Thoracic aorta (tissue), 2 donors: ENCODE measurements around the gene C10orf90. TPM values are rescaled to one million over a fixed set of nuclear protein-coding genes. Genes with fewer than 3 reads are reported as not detected.

ENCODE experiments used
- ATAC-seq: fragments of 150-250 bp; one replicate; pipeline ENCODE4 v1.8.0; 2017; ENCODE audit warnings: low read depth; ENCODE audit not compliant: insufficient number of reproducible peaks, low FRiP score
- DNase-seq: peaks from one replicate; pipeline ENCODE4 v3.0.0-alpha.2; 2020; ENCODE audit warnings: low spot score
- H3K27ac ChIP-seq, 2 donors: fragments of 200-600 bp; sonication (generic); 1 replicate in 1 of 2; 2 replicates in 1 of 2; pipeline ENCODE4 v1.5.1; 2016; ENCODE audit warnings: mild to moderate bottlenecking in 2 of 2, moderate library complexity in 2 of 2
- H3K27me3 ChIP-seq: fragments of 200-600 bp; sonication (generic); replicated peaks from 2 replicates; pipeline ENCODE4 v1.6.0; 2016; ENCODE audit warnings: mild to moderate bottlenecking; ENCODE audit not compliant: insufficient read depth
- H3K36me3 ChIP-seq: fragments of 200-600 bp; sonication (generic); one replicate; pipeline ENCODE4 v1.5.1; 2016
- H3K4me1 ChIP-seq, 2 donors: fragments of 200-600 bp; sonication (generic); 1 replicate in 1 of 2; 2 replicates in 1 of 2; pipeline versions ENCODE4 v1.5.1 to v1.6.0; 2016; ENCODE audit warnings: low read depth in 2 of 2, mild to moderate bottlenecking in 1 of 2; ENCODE audit not compliant: control insufficient read depth in 1 of 2
- H3K4me3 ChIP-seq: fragments of 200-600 bp; sonication (generic); 2 replicates; pipeline ENCODE4 v1.5.1; 2016; ENCODE audit warnings: mild to moderate bottlenecking
- H3K9me3 ChIP-seq: fragments of 200-600 bp; sonication (generic); 2 replicates; pipeline ENCODE4 v1.5.1; 2016
- total RNA-seq, 2 donors: library from RNA; depleted of rRNA; stranded (reverse); fragments of >200 nt; gene quantifications; one replicate each; pipeline versions ENCODE4 v1.1.0 to v1.2.3, GENCODE V29; 2016
- TF ChIP-seq, protein P1 (sequence below): fragments of 200-600 bp; sonication (generic); IDR thresholded peaks from one replicate; pipeline ENCODE4 v1.5.1; 2019; ENCODE audit warnings: antibody characterized with exemption

Gene C10orf90
- total RNA-seq, 2 donors from 2014 or later, result not detected

DNA sequence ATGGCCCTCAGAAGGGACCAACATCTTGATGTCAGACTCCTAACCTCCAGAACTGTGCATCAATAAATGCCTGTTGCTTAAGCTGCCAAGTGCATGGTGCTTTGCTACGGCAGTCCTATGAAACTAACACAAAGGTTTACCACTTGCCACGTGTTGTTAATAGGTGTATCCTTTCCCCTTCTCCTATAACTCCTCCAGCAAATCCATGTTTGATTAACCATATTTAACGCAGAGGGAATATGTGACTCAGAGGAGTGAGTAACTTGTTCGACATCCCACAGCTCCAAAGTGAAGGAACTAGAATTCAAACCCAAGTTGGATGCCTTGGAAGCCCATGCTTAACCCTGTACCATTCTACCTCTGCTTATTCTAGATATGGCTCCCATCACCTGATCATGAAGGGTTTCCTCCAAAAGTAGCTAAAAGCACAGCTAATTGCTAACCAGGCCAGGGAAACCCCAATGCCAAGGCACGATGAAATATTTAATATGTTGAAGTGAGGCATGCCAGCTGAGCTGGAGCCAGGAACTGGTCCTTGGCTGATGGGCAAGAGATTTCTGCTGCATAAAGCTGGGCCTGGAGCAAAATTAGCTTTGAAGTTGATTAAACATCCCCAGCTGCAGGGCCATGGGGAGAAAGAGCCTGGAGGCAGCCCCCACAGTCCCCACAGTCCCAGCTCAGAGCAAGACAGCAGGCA, 131.9 kb downstream of the C10orf90 start:
- H3K4me1 ChIP-seq, result no peaks in the 10 kb centered on the region
- no peak for ATAC-seq
- TF ChIP-seq, protein P1, sequence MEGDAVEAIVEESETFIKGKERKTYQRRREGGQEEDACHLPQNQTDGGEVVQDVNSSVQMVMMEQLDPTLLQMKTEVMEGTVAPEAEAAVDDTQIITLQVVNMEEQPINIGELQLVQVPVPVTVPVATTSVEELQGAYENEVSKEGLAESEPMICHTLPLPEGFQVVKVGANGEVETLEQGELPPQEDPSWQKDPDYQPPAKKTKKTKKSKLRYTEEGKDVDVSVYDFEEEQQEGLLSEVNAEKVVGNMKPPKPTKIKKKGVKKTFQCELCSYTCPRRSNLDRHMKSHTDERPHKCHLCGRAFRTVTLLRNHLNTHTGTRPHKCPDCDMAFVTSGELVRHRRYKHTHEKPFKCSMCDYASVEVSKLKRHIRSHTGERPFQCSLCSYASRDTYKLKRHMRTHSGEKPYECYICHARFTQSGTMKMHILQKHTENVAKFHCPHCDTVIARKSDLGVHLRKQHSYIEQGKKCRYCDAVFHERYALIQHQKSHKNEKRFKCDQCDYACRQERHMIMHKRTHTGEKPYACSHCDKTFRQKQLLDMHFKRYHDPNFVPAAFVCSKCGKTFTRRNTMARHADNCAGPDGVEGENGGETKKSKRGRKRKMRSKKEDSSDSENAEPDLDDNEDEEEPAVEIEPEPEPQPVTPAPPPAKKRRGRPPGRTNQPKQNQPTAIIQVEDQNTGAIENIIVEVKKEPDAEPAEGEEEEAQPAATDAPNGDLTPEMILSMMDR, result no peak
- H3K4me3 ChIP-seq, result no peak overlapping the region
- H3K27me3 ChIP-seq, result no peaks in the 10 kb centered on the region
- H3K27ac ChIP-seq, result no peak overlapping the region
- DNase-seq, result no peak
- no peaks in the 10 kb centered on the region for H3K9me3 ChIP-seq
- no peaks in the 10 kb centered on the region for H3K36me3 ChIP-seq

DNA sequence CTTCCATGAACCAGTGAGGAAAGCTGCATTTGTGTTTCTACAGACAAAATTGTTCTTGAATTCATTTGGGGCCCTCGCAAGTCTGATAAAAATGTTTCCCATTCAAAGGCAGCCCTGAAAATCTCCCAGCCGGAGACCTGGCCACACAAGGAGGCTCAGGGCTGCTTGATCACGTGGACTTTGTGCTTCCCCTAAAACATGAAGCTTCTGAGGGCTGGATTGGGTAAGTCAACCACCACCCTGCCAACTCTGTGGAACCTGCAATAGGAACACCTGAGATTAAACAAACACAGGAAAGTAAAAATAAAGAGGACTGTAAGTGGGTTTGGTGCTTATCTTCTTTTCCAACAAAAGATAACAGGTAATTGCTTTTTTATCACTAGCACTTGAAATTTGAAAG, 133.8 kb downstream of the C10orf90 start:
- no peaks in the 10 kb centered on the region for H3K4me1 ChIP-seq
- no peak for ATAC-seq
- H3K36me3 ChIP-seq, result no peaks in the 10 kb centered on the region
- no peak for DNase-seq
- H3K27me3 ChIP-seq, result no peaks in the 10 kb centered on the region
- no peak overlapping the region for H3K4me3 ChIP-seq
- no peak overlapping the region for H3K27ac ChIP-seq
- TF ChIP-seq, protein P1, result no peak
- no peaks in the 10 kb centered on the region for H3K9me3 ChIP-seq

DNA sequence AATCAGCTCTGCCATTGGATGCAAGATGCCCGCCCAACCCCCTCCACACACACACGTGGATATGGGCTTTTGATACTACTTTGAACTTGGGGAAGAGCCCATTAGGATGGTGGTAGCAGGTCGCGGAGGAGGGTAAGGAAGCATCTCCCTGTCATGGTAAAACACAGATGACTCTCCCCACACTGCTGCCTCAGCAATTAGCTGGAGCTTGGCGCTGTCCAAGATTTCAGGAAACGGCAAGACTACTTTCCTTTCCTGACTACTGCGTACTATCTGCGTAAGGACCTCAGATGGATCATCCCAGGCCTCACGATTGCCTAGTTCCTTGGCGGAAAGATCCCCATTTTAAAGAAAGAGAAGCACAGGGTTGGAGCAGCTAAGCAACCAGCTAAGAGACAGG, 134.3 kb downstream of the C10orf90 start:
- Histone ChIP-seq H3K27ac (no peak overlapping the region), H3K27me3 (no peaks in the 10 kb centered on the region), H3K36me3 (no peaks in the 10 kb centered on the region), H3K4me1 (no peaks in the 10 kb centered on the region), H3K9me3 (no peaks in the 10 kb centered on the region), H3K4me3 (no peak overlapping the region)
- ATAC-seq (no peak), DNase-seq (no peak)
- TF ChIP-seq, protein P1, result no peak

DNA sequence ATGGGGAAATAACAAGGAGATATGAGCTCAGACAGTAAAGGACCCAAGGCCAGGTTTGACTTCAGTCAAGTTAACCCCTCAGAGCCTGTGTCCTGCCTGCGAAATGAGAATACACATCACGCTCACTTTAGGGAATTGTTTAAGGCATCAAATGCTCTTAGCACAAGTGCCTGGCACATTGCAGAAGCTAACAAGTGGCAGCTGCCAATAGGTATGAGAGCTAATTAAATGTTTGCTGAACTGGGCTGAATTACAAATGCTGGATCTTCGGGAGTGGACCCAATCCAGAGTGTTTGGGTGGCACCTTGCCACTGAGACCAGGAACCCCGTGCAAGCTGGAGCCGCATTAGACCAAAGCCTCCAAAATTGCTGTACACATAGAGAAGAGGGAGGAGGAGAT, 136.8 kb downstream of the C10orf90 start:
- DNase-seq, result no peak
- H3K27ac ChIP-seq, result no peak overlapping the region
- no peaks in the 10 kb centered on the region for H3K4me1 ChIP-seq
- H3K27me3 ChIP-seq, result no peaks in the 10 kb centered on the region
- no peak for ATAC-seq
- TF ChIP-seq, protein P1, result no peak
- no peaks in the 10 kb centered on the region for H3K36me3 ChIP-seq
- no peak overlapping the region for H3K4me3 ChIP-seq
- no peaks in the 10 kb centered on the region for H3K9me3 ChIP-seq

DNA sequence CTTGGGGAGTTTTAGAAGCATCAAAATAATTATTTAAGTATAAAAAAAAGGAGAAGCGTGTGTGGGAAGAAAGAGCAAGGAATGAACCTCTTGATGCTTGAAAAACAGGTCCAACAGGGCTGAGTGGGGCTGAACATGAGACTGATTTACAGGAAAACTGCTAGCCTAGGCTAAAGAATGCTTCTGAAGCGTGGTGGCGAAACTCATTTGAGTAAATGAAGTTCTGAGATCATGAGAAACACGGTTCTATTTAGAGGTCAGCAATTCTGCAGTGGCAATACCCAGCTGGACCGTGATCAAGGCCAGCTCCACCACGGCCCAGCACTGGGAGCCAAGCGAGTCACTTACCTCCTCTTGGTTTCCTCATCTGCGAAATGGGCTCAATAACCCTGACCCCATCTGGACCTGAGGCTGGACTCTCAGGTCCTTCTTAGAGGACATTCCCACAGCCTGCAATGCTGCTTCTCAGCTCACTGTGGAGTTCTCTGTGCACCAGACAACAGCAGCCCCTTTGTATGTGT, 142.1 kb downstream of the C10orf90 start:
- no peak for ATAC-seq
- H3K27ac ChIP-seq, result no peak overlapping the region

More for the DNA sequence above, 142.1 kb downstream of the C10orf90 start:
- no peaks in the 10 kb centered on the region for H3K9me3 ChIP-seq
- DNase-seq, result no peak
- no peaks in the 10 kb centered on the region for H3K36me3 ChIP-seq
- H3K27me3 ChIP-seq, result no peaks in the 10 kb centered on the region
- no peak overlapping the region for H3K4me3 ChIP-seq
- H3K4me1 ChIP-seq, result no peaks in the 10 kb centered on the region
- TF ChIP-seq, protein P1, result no peak
